K562 (cell line): Measurements from ENCODE around the gene PYCR2. TPM values are rescaled to one million over a fixed set of nuclear protein-coding genes. Genes with fewer than 3 reads are reported as not detected.

ENCODE experiments used
- ATAC-seq: fragments of 200-7000 bp; cut with Tn5 transposase; 3 replicates; pipeline ENCODE4 v1.9.1; 2020; ENCODE audit warnings: moderate library complexity
- BruUV-seq: library from RNA; stranded (reverse); fragments of 400-500 nt; replicated peaks from 2 replicates; lab custom pipeline; 2021; lab: Mats Ljungman, UMichigan
- CTCF ChIA-PET: fragments of 300-600 bp; formaldehyde crosslinking; extraction: SDS; loops from one replicate; lab custom pipeline; 2021; ENCODE audit warnings: low intra/inter-chr PET ratio; lab: Yijun Ruan, JAX
- POLR2A ChIA-PET: fragments of 300-600, 350-650 bp; sonication (Branson Sonifier 250); formaldehyde crosslinking; extraction: SDS; loops from one replicate; lab custom pipeline; 2021; ENCODE audit warnings: antibody characterized with exemption, inconsistent platforms; lab: Yijun Ruan, JAX
- DNase-seq, 4 experiments: peaks; one replicate each; pipeline versions ENCODE4 v3.0.0 to v3.0.0-alpha.2; 2011 to 2018; ENCODE audit warnings: low spot score in 3 of 4, mixed read lengths in 3 of 4; ENCODE audit errors: extremely low read depth in 1 of 4
- FAIRE-seq: peaks from 2 replicates; lab custom pipeline; 2011; peaks lifted over from hg19 to GRCh38; lab: Jason Lieb, UNC
- H2AFZ ChIP-seq: 2 replicates; pipeline ENCODE4 v1.6.0; 2011; ENCODE audit warnings: low read depth, low read length, control low read depth, inconsistent platforms
- H3K27ac ChIP-seq: fragments of 200-600 bp; 3 replicates; pipeline ENCODE4 v1.8.0; 2011; ENCODE audit warnings: low read depth, mild to moderate bottlenecking, control low read depth, inconsistent platforms, low read length, moderate library complexity, mixed read lengths; ENCODE audit errors: extremely low read depth
- H3K27me3 ChIP-seq, 2 experiments: fragments of 300-600 bp in 1 of 2; 2 replicates in 1 of 2; 3 replicates in 1 of 2; pipeline versions ENCODE4 v1.6.0 to v1.8.0; 2011; ENCODE audit warnings: inconsistent platforms in 2 of 2, low read length in 2 of 2, mild to moderate bottlenecking in 1 of 2, mixed read lengths in 1 of 2, moderate library complexity in 1 of 2; ENCODE audit not compliant: control insufficient read depth in 2 of 2, insufficient read depth in 2 of 2
- H3K36me3 ChIP-seq: fragments of 300-600 bp; 3 replicates; pipeline ENCODE4 v1.8.0; 2011; ENCODE audit warnings: mild to moderate bottlenecking, low read length, inconsistent platforms; ENCODE audit not compliant: control insufficient read depth, insufficient read depth
- H3K4me1 ChIP-seq, 2 experiments: fragments of 200-600 bp in 1 of 2; replicated peaks in 1 of 2; 2 replicates in 1 of 2; 3 replicates in 1 of 2; pipeline versions ENCODE4 v1.5.1 to v1.8.0; 2011; ENCODE audit warnings: inconsistent platforms in 2 of 2, low read length in 2 of 2, mild to moderate bottlenecking in 1 of 2, mixed read lengths in 1 of 2, moderate library complexity in 1 of 2; ENCODE audit not compliant: control insufficient read depth in 2 of 2, insufficient read depth in 2 of 2
- H3K4me2 ChIP-seq: 2 replicates; pipeline ENCODE4 v1.6.1; 2011; ENCODE audit warnings: low read length, control low read depth, inconsistent platforms, mixed read lengths; ENCODE audit not compliant: insufficient read depth
- H3K4me3 ChIP-seq: fragments of 200-600 bp; sonication (generic), shearing (Covaris generic); 2 replicates; pipeline ENCODE4 v1.5.1; 2016; ENCODE audit warnings: control low read depth, inconsistent platforms
- H3K79me2 ChIP-seq: fragments of 200-600 bp; 3 replicates; pipeline ENCODE4 v1.8.0; 2011; ENCODE audit warnings: low read length, inconsistent platforms; ENCODE audit not compliant: control insufficient read depth, insufficient read depth
- H3K9ac ChIP-seq, 2 experiments: 2 replicates each; pipeline versions ENCODE4 v1.6.0 to v1.6.1; 2011; ENCODE audit warnings: low read depth in 2 of 2, low read length in 2 of 2, control low read depth in 1 of 2, inconsistent platforms in 1 of 2, mild to moderate bottlenecking in 1 of 2, mixed read lengths in 1 of 2; ENCODE audit not compliant: insufficient read depth in 1 of 2
- H3K9me1 ChIP-seq: one replicate; pipeline ENCODE4 v1.6.0; 2011; ENCODE audit warnings: inconsistent platforms, mild to moderate bottlenecking, low read length, moderate library complexity; ENCODE audit not compliant: control insufficient read depth, insufficient read depth
- H3K9me3 ChIP-seq: replicated peaks from 2 replicates; pipeline ENCODE4 v1.5.1; 2011; ENCODE audit warnings: low read depth, low read length, inconsistent platforms; ENCODE audit not compliant: control insufficient read depth, insufficient read depth
- H4K20me1 ChIP-seq: replicated peaks from 2 replicates; pipeline ENCODE4 v1.6.1; 2011; ENCODE audit warnings: low read length, inconsistent platforms, mixed read lengths; ENCODE audit not compliant: control insufficient read depth, insufficient read depth
- CAMTA2 ChIP-seq: fragments of 250-450 bp; sonication (Bioruptor Pico); conservative IDR thresholded peaks from 2 replicates; pipeline ENCODE4 v1.5.1; 2022
- CBFB ChIP-seq: sonication (generic); formaldehyde crosslinking; IDR thresholded peaks from 2 replicates; pipeline ENCODE4 v1.4.0; 2020; ENCODE audit warnings: mild to moderate bottlenecking, missing genetic modification reagents
- DIDO1 ChIP-seq: fragments of 450-650 bp; IDR thresholded peaks from 2 replicates; pipeline ENCODE4 v1.6.1; 2016; ENCODE audit warnings: low read depth, missing biosample characterization, missing genetic modification characterization
- KDM1A ChIP-seq, 2 experiments: fragments of 450-650 bp; IDR thresholded peaks; 2 replicates each; pipeline ENCODE4 v1.6.1; 2016; ENCODE audit warnings: mild to moderate bottlenecking in 2 of 2
- PHF20 ChIP-seq: fragments of 450-650 bp; IDR thresholded peaks from 2 replicates; pipeline ENCODE4 v1.6.1; 2018; ENCODE audit not compliant: partially characterized antibody
- RBM25 ChIP-seq: fragments of 200-400 bp; formaldehyde crosslinking; IDR thresholded peaks from 2 replicates; pipeline ENCODE4 v1.6.1; 2018; ENCODE audit warnings: low read length, low read depth, moderate library complexity; ENCODE audit not compliant: severe bottlenecking
- ZNF583 ChIP-seq: fragments of 250-450 bp; sonication (Bioruptor Pico); IDR thresholded peaks from 2 replicates; pipeline ENCODE4 v1.4.0; 2020
- WGBS: fragments of 100-300 bp; shearing (Covaris generic); methylation state at CpG from one replicate; pipeline ENCODE4 v1.1.6; 2016; ENCODE audit warnings: low coverage, mixed read lengths; ENCODE audit not compliant: insufficient coverage; ENCODE audit errors: missing lambda C conversion rate; 5-methylcytosine and 5-hydroxymethylcytosine counted together
- in situ Hi-C: fragments of 300-500 bp; cut with MboI; formaldehyde crosslinking; loops from 4 replicates; pipeline ENCODE4 v1.15.0; 2018; ENCODE audit warnings: inconsistent platforms, mixed read lengths
- intact Hi-C: fragments of 100-400 bp; cut with micrococcal nuclease; formaldehyde crosslinking; loops from 2 replicates; pipeline ENCODE4 v1.14.2; 2022
- polyA plus RNA-seq, 8 experiments: library from polyadenylated mRNA; depleted of rRNA in 4 of 8; stranded (reverse) in 5 of 8; unstranded in 3 of 8; fragments of >200 nt; fragmentation: Nextera tagmentation in 2 of 8; fragmentation: Illumina TruSeq in 1 of 8; extraction: Ambion mirVana in 2 of 8; extraction: Trizol in 1 of 8; gene quantifications; 2 replicates each; pipeline versions ENCODE4 v1.2.1 to v1.2.3, GENCODE V29; 2011 to 2014; ENCODE audit warnings: inconsistent platforms in 1 of 8, missing spikeins in 1 of 8
- total RNA-seq, 7 experiments: library from RNA; depleted of rRNA in 6 of 7; stranded (reverse); fragments of >200 nt in 6 of 7; fragmentation: Illumina TruSeq in 2 of 7; extraction: Trizol in 2 of 7; gene quantifications; 2 replicates each; pipeline versions ENCODE4 v1.2.1 to v1.2.3, GENCODE V29; 2011 to 2021; ENCODE audit warnings: low replicate concordance in 1 of 7
- TF ChIP-seq, protein P1 (sequence below): fragments of 450-650 bp; IDR thresholded peaks from 2 replicates; pipeline ENCODE4 v1.6.1; 2017; ENCODE audit warnings: antibody characterized with exemption, mild to moderate bottlenecking
- TF ChIP-seq, protein P2 (sequence below): fragments of 250-450 bp; sonication (Bioruptor Pico); IDR thresholded peaks from 2 replicates; pipeline ENCODE4 v1.8.0; 2022; ENCODE audit warnings: moderate library complexity, mild to moderate bottlenecking, inconsistent platforms
- TF ChIP-seq, protein P3 (sequence below): conservative IDR thresholded peaks from 2 replicates; pipeline ENCODE4 v1.6.1; 2011; ENCODE audit warnings: low read depth, mild to moderate bottlenecking, low read length; ENCODE audit not compliant: control insufficient read depth
- TF ChIP-seq, protein P4 (sequence below): fragments of 450-650 bp; IDR thresholded peaks from 2 replicates; pipeline ENCODE4 v1.6.1; 2016; ENCODE audit warnings: mild to moderate bottlenecking

Gene PYCR2
- total and polyA plus RNA-seq, 9 of the 15 experiments (the other 6 are each of a cell fraction or from before 2014, with no cell fraction given): 5.5 to 219 (median 127) TPM

DNA sequence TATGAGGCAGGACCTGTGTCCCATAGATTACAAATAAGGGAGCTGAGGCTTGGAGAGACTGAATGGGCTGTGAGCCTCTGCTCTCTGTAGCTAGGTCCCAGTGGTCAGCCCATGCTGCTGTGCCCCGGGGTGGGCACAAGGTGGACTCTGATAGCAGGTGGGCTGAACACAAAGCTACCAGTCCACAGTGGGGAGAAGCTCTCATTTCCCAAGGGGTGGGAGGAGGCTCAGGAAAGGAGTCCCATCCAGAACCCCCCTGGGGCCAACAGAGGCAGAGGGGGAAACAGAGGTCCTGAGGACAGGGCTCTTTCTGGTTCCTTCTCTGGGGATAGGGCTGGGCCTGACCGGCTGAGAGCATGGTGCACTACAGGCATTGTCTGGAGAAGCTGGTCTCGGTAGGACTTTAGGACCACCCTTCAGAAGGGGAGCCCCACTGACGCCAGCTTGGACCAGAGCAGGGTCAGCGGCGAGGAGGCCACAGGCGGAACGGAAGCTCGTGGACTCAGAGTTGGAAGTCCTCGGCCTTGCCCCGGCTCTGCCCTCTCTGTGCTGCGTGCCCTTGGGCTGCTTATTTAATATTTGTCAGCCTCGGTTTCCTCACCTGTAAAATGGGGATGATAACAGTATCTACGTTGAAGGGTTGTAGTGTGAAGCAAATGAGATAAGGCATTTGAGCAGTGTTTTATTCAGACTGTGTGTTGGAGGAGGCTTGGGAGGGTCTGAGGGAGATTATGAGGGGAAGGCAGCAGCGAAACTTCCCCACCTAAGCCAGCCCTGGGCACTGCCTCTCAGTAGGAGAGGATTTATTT lies 48.5 kb upstream of the PYCR2 start:
- intact Hi-C loops (loop anchor here (2.0 to 10.0 kb wide), 3 partner anchors 128 to 654 kb away; partner anchors contain the start of gene ENAH), in situ Hi-C loops (no loop called here)
- peak overlapping the region in 1 of 2 experiments; percentile 46; a peak in 2 of 4 replicates for H3K9ac ChIP-seq
- no peak overlapping the region for H3K4me3 ChIP-seq
- POLR2A ChIA-PET: interaction anchor here (0.5 to 2.2 kb wide), 21 partner anchors 10 to 584 kb away, joined by 3 to 8 read pairs (median 3); partner anchors contain the start of genes PYCR2 and TMEM63A
- DNase-seq (no peak), FAIRE-seq (no peak), ATAC-seq (peak; percentile 5; the same call in 2 of the 3 replicates)
- WGBS: 64% methylated on average over 15 of the region's 15 CpGs
- H3K9me1 ChIP-seq: no peaks in the 10 kb centered on the region
- H3K27ac ChIP-seq: no peak overlapping the region; the same call in 2 of the 3 replicates
- CTCF ChIA-PET: interaction anchor here (0.7 to 6.7 kb wide), 2 partner anchors 498 to 500 kb away, joined by 5 to 133 read pairs; no protein-coding TSS in a partner anchor
- H3K4me1 ChIP-seq: peaks cover 7 to 21% of the 10 kb centered on the region in 2 experiments; a peak in 4 of 5 replicates
- no peaks in the 10 kb centered on the region for H4K20me1 ChIP-seq
- H3K4me2 ChIP-seq: peak overlapping the region; percentile 27; the same call in 1 of the 2 replicates
- 0 out of 3 replicates have a peak, but pooled peaks cover 4% of the 10 kb centered on the region for H3K36me3 ChIP-seq
- no peaks in the 10 kb centered on the region for H3K79me2 ChIP-seq
- peak overlapping the region; percentile 40; the same call in 1 of the 2 replicates for H2AFZ ChIP-seq
- no peaks in the 10 kb centered on the region for H3K9me3 ChIP-seq
- no TSS peak for BruUV-seq
- no peaks in the 10 kb centered on the region for H3K27me3 ChIP-seq
- no peak for TF ChIP-seq CBFB (CRISPR knock-in tag)
- TF ChIP-seq, protein P1, sequence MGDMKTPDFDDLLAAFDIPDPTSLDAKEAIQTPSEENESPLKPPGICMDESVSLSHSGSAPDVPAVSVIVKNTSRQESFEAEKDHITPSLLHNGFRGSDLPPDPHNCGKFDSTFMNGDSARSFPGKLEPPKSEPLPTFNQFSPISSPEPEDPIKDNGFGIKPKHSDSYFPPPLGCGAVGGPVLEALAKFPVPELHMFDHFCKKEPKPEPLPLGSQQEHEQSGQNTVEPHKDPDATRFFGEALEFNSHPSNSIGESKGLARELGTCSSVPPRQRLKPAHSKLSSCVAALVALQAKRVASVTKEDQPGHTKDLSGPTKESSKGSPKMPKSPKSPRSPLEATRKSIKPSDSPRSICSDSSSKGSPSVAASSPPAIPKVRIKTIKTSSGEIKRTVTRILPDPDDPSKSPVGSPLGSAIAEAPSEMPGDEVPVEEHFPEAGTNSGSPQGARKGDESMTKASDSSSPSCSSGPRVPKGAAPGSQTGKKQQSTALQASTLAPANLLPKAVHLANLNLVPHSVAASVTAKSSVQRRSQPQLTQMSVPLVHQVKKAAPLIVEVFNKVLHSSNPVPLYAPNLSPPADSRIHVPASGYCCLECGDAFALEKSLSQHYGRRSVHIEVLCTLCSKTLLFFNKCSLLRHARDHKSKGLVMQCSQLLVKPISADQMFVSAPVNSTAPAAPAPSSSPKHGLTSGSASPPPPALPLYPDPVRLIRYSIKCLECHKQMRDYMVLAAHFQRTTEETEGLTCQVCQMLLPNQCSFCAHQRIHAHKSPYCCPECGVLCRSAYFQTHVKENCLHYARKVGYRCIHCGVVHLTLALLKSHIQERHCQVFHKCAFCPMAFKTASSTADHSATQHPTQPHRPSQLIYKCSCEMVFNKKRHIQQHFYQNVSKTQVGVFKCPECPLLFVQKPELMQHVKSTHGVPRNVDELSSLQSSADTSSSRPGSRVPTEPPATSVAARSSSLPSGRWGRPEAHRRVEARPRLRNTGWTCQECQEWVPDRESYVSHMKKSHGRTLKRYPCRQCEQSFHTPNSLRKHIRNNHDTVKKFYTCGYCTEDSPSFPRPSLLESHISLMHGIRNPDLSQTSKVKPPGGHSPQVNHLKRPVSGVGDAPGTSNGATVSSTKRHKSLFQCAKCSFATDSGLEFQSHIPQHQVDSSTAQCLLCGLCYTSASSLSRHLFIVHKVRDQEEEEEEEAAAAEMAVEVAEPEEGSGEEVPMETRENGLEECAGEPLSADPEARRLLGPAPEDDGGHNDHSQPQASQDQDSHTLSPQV: 0 out of 2 replicates have a peak, but pooled peaks have one; percentile 14
- TF ChIP-seq KDM1A (IDR thresholded peaks at IDR 0.05): peak; percentile 64 to 84
- TF ChIP-seq, protein P2, sequence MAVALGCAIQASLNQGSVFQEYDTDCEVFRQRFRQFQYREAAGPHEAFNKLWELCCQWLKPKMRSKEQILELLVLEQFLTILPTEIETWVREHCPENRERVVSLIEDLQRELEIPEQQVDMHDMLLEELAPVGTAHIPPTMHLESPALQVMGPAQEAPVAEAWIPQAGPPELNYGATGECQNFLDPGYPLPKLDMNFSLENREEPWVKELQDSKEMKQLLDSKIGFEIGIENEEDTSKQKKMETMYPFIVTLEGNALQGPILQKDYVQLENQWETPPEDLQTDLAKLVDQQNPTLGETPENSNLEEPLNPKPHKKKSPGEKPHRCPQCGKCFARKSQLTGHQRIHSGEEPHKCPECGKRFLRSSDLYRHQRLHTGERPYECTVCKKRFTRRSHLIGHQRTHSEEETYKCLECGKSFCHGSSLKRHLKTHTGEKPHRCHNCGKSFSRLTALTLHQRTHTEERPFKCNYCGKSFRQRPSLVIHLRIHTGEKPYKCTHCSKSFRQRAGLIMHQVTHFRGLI (CRISPR knock-in tag): no peak
- peak; percentile 22 for TF ChIP-seq PHF20
- peak; percentile 58 for TF ChIP-seq RBM25
- TF ChIP-seq, protein P3, sequence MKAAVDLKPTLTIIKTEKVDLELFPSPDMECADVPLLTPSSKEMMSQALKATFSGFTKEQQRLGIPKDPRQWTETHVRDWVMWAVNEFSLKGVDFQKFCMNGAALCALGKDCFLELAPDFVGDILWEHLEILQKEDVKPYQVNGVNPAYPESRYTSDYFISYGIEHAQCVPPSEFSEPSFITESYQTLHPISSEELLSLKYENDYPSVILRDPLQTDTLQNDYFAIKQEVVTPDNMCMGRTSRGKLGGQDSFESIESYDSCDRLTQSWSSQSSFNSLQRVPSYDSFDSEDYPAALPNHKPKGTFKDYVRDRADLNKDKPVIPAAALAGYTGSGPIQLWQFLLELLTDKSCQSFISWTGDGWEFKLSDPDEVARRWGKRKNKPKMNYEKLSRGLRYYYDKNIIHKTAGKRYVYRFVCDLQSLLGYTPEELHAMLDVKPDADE: no peak
- TF ChIP-seq, protein P4, sequence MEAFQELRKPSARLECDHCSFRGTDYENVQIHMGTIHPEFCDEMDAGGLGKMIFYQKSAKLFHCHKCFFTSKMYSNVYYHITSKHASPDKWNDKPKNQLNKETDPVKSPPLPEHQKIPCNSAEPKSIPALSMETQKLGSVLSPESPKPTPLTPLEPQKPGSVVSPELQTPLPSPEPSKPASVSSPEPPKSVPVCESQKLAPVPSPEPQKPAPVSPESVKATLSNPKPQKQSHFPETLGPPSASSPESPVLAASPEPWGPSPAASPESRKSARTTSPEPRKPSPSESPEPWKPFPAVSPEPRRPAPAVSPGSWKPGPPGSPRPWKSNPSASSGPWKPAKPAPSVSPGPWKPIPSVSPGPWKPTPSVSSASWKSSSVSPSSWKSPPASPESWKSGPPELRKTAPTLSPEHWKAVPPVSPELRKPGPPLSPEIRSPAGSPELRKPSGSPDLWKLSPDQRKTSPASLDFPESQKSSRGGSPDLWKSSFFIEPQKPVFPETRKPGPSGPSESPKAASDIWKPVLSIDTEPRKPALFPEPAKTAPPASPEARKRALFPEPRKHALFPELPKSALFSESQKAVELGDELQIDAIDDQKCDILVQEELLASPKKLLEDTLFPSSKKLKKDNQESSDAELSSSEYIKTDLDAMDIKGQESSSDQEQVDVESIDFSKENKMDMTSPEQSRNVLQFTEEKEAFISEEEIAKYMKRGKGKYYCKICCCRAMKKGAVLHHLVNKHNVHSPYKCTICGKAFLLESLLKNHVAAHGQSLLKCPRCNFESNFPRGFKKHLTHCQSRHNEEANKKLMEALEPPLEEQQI: no peak
- TF ChIP-seq CAMTA2: no peak
- no peak for TF ChIP-seq DIDO1
- TF ChIP-seq ZNF583: no peak
